Measurements from ENCODE around the gene EBF4.

GRCh38 chr20:2752567-2753460 is 60.2 kb downstream of the EBF4 start:
- no peak for TF ChIP-seq POLR2AphosphoS5 (IDR thresholded peaks at IDR 0.05; ENCODE audit: low read depth, low read length)
- TF ChIP-seq CTCF (IDR thresholded peaks at IDR 0.05 in 2 of 3, conservative IDR thresholded peaks at IDR 0.05 in 1 of 3; ENCODE audit: borderline replicate concordance in 1 of 3, insufficient read depth in 1 of 3, low read depth in 2 of 3, low read length in 2 of 3): peak; percentile 77 to 95 (median 92)
- no peak for TF ChIP-seq SP1 (IDR thresholded peaks at IDR 0.05; ENCODE audit: low read depth)
- no peak for TF ChIP-seq SIN3A (IDR thresholded peaks at IDR 0.05; ENCODE audit: low read depth)
- no peak for TF ChIP-seq POLR2A (IDR thresholded peaks at IDR 0.05; ENCODE audit: borderline replicate concordance, extremely low read depth, insufficient read depth, insufficient read length)
- no peak for TF ChIP-seq ZBTB33 (IDR thresholded peaks at IDR 0.05; ENCODE audit: extremely low read depth, insufficient replicate concordance, low read length)
- no peak for TF ChIP-seq MAX (IDR thresholded peaks at IDR 0.05)
- TF ChIP-seq EZH2phosphoT487 (IDR thresholded peaks at IDR 0.05; ENCODE audit: borderline replicate concordance): no peak
- TF ChIP-seq EZH2 (IDR thresholded peaks at IDR 0.05): no peak
- TF ChIP-seq ZFX (IDR thresholded peaks at IDR 0.05): no peak
- no peak for TF ChIP-seq TCF7L2 (IDR thresholded peaks at IDR 0.05; ENCODE audit: borderline replicate concordance, extremely low read depth, insufficient read depth, insufficient read length)
